Esophagus muscularis mucosa (tissue), 3 donors: Measurements from ENCODE around the gene PLEKHG4B.

Experiments used
- POLR2A ChIP-seq: fragments of 450-650 bp; IDR thresholded peaks from one replicate; pipeline ENCODE4 v1.6.1; 2017; ENCODE audit warnings: antibody characterized with exemption, moderate library complexity, mild to moderate bottlenecking, low read depth
- POLR2AphosphoS5 ChIP-seq, 2 donors: sonication (generic); formaldehyde crosslinking; IDR thresholded peaks; one replicate each; pipeline ENCODE4 v1.6.1; 2017; ENCODE audit warnings: antibody characterized with exemption in 2 of 2
- TF ChIP-seq, protein P1 (sequence below), 3 experiments: fragments of 200-600 bp in 2 of 3; fragments of 450-650 bp in 1 of 3; sonication (generic) in 2 of 3; IDR thresholded peaks; one replicate each; pipeline ENCODE4 v1.5.1; 2017 to 2019; ENCODE audit warnings: antibody characterized with exemption in 3 of 3, mild to moderate bottlenecking in 2 of 3, moderate library complexity in 1 of 3

DNA sequence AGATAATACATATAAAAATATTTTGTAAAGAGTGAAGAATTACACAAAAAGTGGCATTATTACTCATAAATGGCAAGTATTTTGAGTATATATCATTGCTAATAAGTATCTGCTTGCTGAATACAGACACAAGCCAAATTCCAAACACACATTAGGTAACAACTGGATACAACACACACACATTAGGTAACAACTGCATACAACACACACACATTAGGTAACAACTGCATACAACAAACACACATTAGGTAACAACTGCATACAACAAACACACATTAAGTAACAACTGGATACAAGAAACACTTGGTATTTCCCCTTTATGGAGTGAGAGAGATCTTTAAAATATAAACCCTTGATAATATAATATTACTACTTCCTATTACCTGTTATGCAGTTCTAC, 112.5 kb downstream of the PLEKHG4B start:
- TF ChIP-seq, protein P1, sequence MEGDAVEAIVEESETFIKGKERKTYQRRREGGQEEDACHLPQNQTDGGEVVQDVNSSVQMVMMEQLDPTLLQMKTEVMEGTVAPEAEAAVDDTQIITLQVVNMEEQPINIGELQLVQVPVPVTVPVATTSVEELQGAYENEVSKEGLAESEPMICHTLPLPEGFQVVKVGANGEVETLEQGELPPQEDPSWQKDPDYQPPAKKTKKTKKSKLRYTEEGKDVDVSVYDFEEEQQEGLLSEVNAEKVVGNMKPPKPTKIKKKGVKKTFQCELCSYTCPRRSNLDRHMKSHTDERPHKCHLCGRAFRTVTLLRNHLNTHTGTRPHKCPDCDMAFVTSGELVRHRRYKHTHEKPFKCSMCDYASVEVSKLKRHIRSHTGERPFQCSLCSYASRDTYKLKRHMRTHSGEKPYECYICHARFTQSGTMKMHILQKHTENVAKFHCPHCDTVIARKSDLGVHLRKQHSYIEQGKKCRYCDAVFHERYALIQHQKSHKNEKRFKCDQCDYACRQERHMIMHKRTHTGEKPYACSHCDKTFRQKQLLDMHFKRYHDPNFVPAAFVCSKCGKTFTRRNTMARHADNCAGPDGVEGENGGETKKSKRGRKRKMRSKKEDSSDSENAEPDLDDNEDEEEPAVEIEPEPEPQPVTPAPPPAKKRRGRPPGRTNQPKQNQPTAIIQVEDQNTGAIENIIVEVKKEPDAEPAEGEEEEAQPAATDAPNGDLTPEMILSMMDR (IDR thresholded peaks at IDR 0.05), result no peak
- TF ChIP-seq POLR2AphosphoS5 (IDR thresholded peaks at IDR 0.05) (no peak), POLR2A (no peak)
